ENCODE measurements around the gene GTPBP3.

GTPBP3 gene

GRCh38 chr19:17328517-17329365 is 8.6 kb upstream of the GTPBP3 start:
- DNase-seq (ENCODE audit: low read depth): no peak

- DNase-seq (ENCODE audit: low read depth): no peak
Observed at GRCh38 chr19:17329366-17330261, 7.7 kb upstream of the GTPBP3 start.

GRCh38 chr19:17330262-17331044 is 6.9 kb upstream of the GTPBP3 start:
- no peak for DNase-seq (ENCODE audit: low read depth)

GRCh38 chr19:17331045-17331558 is 6.3 kb upstream of the GTPBP3 start:
- DNase-seq (ENCODE audit: low read depth): no peak

- DNase-seq (ENCODE audit: low read depth): no peak
Observed at GRCh38 chr19:17332360-17332676, 5.0 kb upstream of the GTPBP3 start.

GRCh38 chr19:17332677-17333581 is 4.4 kb upstream of the GTPBP3 start:
- DNase-seq (ENCODE audit: low read depth): peak; percentile 58

GRCh38 chr19:17333611-17334413 is 3.5 kb upstream of the GTPBP3 start:
- peak; percentile 87 for DNase-seq (ENCODE audit: low read depth)

- DNase-seq (ENCODE audit: low read depth): peak; percentile 99
Observed at GRCh38 chr19:17334414-17335409, 2.6 kb upstream of the GTPBP3 start, which contains the start of gene ANO8. ANO8 (minus strand) TSS chr19:17334855; CDS start chr19:17334670, 185 bp downstream.

- DNase-seq (ENCODE audit: low read depth): no peak
Observed at GRCh38 chr19:17335575-17335974, 1.8 kb upstream of the GTPBP3 start.

GRCh38 chr19:17337675-17338432 is 501 bp downstream of the GTPBP3 start:
- no peak for DNase-seq (ENCODE audit: low read depth)

GRCh38 chr19:17338433-17339078 is 1.2 kb downstream of the GTPBP3 start:
- no peak for DNase-seq (ENCODE audit: low read depth)

- DNase-seq (ENCODE audit: low read depth): no peak
Observed at GRCh38 chr19:17339088-17339741, 1.9 kb downstream of the GTPBP3 start.

- no peak for DNase-seq (ENCODE audit: low read depth)
Observed at GRCh38 chr19:17340302-17340870, 3.0 kb downstream of the GTPBP3 start.

GRCh38 chr19:17340871-17341357 is 3.6 kb downstream of the GTPBP3 start:
- DNase-seq (ENCODE audit: low read depth): no peak

GRCh38 chr19:17341386-17341785 is 4.0 kb downstream of the GTPBP3 start:
- no peak for DNase-seq (ENCODE audit: low read depth)

- no peak for DNase-seq (ENCODE audit: low read depth)
Observed at GRCh38 chr19:17341845-17342244, 4.5 kb downstream of the GTPBP3 start.

All from iris pigment epithelial cell (primary cell).